ENCODE results near the gene COX15.
A peak's percentile ranks its signal among the peaks of the same experiment; 100 is the strongest.
"Not testable (repeated sequence)": the region's sequence is repeated elsewhere in the genome, so short reads cannot be mapped to it uniquely, and the experiment has no call there.

Gene COX15

DNA sequence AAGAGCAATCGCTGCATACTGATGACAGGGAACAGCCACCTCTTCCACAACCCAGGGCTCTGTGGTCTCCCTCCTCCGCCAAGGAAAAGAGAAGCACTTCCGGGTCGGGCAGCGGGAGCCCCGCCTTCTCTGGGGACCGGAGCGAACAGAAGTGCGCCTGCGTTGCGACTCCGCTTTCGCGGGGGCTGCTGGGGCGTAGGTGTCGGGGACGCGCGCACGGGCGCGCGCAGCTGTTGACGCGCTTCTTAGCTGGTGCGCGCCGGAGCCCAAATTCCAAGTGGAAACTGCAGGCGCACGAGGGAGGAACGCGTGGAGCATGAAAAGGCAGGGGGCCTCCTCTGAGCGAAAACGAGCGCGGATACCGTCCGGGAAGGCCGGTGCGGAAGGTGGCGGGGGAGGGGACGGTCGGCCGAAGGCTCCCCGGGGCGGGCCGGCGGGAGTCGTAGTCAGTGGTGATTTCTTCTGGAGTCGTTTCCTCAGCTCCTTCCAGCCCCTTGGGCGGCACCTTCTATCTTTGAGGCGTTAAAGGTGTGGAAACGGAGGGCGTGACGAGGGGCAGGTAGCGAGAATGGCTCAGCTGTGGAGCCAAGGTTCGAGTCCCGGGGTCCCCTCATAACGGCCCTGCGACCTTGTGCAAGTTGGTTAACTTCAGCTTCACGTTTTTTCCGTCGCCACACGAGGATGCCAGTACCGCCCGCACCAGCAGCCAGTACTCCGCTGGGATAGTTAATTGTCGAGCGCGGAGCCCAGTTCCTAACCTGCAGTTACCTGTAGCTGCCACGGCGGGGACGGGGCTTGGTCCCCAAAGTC lies at the start of gene COX15, which contains the start of gene CUTC:
COX15 (minus strand) TSS at position 95 of the 810 bp plus-strand sequence; CDS start at position 17, 78 bp downstream.
CUTC (plus strand) TSS at position 202 of the 810 bp plus-strand sequence; CDS start at position 317, 115 bp downstream.
- peak; percentile 98 for DNase-seq

GRCh38 chr10:99779335-99779734 lies 47.4 kb upstream of the COX15 start:
- DNase-seq, result no peak

DNA sequence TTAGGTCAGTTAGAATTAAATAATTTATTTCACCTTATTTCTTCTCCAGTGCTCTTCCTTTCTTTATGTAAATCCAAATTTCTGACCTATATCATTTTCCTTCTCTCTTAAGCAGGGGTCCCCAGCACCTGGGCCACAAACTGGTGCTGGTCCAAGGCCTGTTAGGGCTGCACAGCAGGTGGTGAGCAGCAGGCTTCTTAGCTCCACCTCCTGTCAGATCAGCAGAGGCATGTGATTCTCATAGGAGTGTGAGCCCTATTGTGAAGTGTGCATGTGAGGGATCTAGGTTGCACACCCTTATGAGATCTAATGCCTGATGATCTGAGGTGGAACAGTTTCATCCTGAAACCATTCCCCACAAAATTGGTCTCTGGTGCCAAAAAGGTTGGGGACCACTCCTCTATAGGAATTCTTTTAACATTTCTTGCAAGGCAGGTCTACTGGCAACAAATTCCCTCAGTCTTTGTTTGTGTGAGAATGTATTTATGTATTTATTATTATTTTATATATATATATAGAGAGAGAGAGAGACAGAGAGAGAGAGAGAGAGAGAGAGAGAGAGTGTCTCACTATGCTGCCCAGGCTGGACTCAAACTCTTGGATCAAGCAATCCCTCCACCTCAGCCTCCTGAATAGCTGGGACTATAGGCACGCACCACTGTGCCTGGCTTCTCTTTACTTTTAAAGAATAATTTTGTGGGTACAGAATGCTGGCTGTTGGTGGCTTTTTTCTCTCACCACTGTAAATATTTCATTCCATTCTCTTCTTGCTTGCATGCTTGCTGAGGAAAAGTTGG lies 46.2 kb upstream of the COX15 start:
- DNase-seq, result no peak

GRCh38 chr10:99775850-99776249 lies 43.9 kb upstream of the COX15 start:
- no peak for DNase-seq

GRCh38 chr10:99770408-99771045 lies 38.6 kb upstream of the COX15 start:
- DNase-seq, result no peak

- DNase-seq, result no peak
These were observed 37.8 kb upstream of the COX15 start for GRCh38 chr10:99769706-99770105.

DNA sequence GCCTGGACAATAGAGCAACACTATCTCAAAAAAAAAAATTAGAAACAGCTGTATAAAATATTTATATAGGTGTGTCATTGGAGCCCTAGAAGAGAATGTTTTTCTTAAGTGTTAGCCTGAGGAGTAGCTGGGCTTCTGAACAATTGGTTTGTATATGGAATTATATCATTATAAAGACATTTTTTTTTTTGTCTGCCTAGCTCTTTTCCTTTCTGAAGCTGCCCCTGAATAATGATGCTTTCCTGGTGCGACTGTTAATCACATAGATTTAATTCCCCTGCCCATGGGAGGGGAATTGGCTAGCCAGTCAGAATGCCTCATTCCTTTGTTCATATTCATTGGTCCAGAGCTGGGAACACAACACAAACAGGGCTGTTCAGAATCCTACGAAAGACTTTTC lies 36.6 kb upstream of the COX15 start:
- DNase-seq, result no peak

DNA sequence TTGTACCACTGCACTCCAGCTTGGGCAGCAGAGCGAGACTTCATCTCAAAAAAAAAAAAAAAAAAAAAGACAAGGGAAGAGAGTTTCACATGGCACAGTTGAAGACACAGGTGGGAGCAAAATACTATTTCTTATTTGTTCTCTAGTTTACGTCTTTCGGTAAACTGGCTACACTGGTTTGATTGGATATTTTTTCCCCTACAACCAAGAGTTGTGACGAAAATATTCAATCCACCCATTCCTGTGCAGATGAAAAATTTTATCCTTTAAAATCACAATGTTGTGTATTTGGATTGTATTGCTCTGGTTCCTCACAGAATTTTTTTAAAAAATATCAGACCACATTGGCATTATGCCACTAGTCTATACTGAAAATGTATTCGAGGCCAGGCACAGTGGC lies 36.0 kb upstream of the COX15 start:
- DNase-seq, result no peak

- no peak for DNase-seq
These were observed 34.4 kb upstream of the COX15 start for GRCh38 chr10:99766302-99766681.

DNA sequence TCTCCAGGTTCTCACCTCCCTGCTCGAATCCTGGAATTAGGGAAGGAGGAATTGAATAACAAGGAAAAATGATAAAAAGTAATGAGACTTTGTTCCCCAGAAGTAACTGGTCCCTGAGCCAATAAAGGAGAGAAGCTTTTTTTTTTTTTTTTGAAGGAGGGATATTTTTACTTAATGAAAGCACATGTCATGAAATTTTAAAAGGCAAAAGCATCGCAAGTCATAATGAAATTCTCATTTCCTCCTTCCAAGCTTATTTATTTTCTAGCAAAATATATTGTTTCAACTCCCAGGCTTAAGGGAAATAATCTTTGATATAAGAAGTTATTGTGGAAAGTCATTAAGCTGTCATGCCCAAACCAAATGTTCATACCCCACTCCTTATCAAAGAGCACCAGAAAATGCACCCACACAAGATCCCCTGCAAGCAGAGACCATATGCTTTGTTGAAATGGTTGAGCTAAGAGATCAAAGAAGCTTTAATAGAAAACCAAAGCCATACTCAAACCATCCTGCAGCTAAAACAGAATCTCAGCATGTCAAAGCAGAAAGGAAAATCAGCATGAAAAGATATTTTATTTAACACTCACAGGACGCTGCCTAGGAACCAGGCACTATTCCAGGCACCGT lies 33.9 kb upstream of the COX15 start:
- DNase-seq, result no peak

DNA sequence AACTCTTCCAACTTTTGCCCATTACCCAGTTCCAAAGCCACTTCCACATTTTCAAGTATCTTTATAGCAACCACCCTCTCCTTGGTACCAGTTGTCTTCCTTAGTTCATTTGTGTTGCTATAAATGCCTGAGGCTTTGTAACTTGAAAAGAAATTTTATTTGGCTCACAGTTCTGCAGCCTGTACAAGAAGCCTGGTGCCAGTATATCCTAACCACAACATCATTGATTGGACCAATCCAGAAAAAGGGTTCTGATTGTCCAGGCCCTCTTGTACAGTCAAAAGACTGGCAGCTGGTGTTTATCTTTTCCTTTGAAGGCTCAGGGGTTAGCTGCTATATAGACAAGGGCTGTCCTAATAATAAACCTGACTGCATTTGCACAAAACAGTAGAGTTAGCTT lies 29.4 kb upstream of the COX15 start:
- DNase-seq, result no peak

- DNase-seq, result no peak
These were observed 28.4 kb upstream of the COX15 start for GRCh38 chr10:99760321-99760720.

GRCh38 chr10:99758211-99758891 lies 26.4 kb upstream of the COX15 start:
- no peak for DNase-seq

DNA sequence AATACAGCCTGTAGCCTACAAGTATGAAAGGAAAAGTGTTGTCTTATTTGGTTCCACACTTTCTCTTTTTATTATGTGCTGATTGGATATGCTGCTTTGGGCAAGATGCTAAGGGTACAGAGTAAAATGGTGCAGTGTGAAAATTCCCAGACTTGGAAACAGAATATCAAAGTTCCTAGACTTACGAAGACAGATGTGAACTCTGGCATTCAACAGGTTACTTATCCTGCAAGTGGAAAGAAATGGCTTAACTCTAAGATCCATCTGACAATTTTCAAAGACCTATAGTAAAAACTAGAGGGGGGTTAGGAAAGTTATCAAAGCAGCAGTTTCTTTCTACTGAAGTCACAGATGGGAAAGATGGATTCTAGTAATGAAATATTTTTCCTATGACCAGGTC lies 24.2 kb upstream of the COX15 start:
- DNase-seq, result no peak

GRCh38 chr10:99754670-99755069 lies 22.7 kb upstream of the COX15 start:
- no peak for DNase-seq

DNA sequence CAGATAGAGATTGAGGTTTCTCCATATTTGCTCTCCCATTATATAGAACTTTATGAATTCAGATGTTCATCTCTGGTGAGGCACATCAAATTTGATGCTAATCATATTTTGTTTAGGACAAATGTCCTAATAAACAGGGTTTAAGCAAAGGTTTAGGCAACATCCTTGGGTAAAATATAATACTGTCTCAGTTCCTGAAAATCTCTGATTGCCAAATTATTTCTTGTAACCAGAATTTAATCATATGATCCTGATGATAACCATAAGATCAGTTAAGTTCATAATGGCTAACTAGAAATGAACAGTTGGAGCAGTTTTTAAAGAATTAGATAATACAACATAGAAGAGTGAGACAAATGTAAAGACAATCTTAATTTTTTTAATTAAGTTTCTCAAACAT lies 18.7 kb upstream of the COX15 start:
- DNase-seq, result no peak

- DNase-seq, result no peak
These were observed 17.0 kb upstream of the COX15 start for GRCh38 chr10:99748823-99749451.

- not testable (repeated sequence) for DNase-seq
These were observed 14.2 kb upstream of the COX15 start for GRCh38 chr10:99746166-99746565.

GRCh38 chr10:99743841-99744240 lies 11.9 kb upstream of the COX15 start:
- DNase-seq, result no peak

DNA sequence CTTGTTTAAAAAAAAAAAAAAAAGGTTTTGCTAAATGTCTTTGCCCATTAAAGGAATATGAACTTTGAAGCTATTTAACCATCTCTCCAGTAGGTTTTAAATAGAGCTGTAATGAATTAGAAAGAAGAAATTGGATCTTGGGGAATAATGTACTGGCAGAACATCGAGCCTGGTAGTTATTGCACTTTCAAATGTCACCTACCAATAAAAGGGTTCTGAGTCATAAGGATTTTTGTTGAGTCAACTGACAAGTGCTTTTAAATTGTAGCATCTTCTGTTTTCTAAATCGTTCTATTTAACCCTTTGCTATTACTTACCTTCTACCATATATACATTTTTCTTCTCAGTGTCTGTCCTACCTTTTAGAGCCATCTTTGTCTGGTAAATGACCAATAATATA lies 10.8 kb upstream of the COX15 start:
- no peak for DNase-seq

DNA sequence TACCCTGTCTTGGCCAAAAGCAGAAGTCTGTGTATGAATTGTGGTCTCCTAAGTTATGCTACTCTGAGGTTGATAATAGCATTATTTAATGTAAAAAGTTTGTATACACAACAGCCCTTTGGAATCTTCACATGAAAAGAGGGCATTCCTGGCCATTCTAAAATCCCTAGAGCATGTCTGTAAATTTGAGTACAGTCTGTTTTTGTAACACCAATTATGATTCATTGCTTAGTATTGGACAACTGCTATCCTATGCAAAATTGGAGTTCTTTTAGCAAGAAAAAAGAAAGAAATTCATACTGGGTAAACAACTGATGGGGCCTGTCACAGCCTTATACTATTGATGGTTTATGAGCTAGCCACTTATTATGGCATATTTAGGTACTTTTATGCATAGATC lies 10.3 kb upstream of the COX15 start:
- no peak for DNase-seq
